Stimulated activated naive CD4-positive, alpha-beta T cell treated with Interleukin-2 at 50 U/mL for 16 hours (primary cell): Measurements from ENCODE around the gene HNRNPA2B1.
"Not testable (repeated sequence)": the region's sequence is repeated elsewhere in the genome, so short reads cannot be mapped to it uniquely, and the experiment has no call there.

ENCODE experiments used
- DNase-seq: peaks from one replicate; lab custom pipeline; 2025; lab: John Stamatoyannopoulos, UW

HNRNPA2B1 gene

GRCh38 chr7:26165950-26166683, 34.4 kb downstream of the HNRNPA2B1 start:
- no peak for DNase-seq

- DNase-seq: not testable (repeated sequence)
Measured at GRCh38 chr7:26163804-26164203, 36.7 kb downstream of the HNRNPA2B1 start.

GRCh38 chr7:26162431-26162830, 38.1 kb downstream of the HNRNPA2B1 start:
- no peak for DNase-seq

- DNase-seq: no peak
Measured at GRCh38 chr7:26160896-26161295, 39.6 kb downstream of the HNRNPA2B1 start.

GRCh38 chr7:26159243-26159642, 41.3 kb downstream of the HNRNPA2B1 start:
- no peak for DNase-seq

- DNase-seq: no peak
Measured at GRCh38 chr7:26157520-26158105, 42.9 kb downstream of the HNRNPA2B1 start.

GRCh38 chr7:26156451-26157420, 43.8 kb downstream of the HNRNPA2B1 start:
- peak; percentile 60 for DNase-seq

GRCh38 chr7:26155531-26156375, 44.8 kb downstream of the HNRNPA2B1 start:
- no peak for DNase-seq

GRCh38 chr7:26153823-26154783, 46.4 kb downstream of the HNRNPA2B1 start:
- peak; percentile 44 for DNase-seq

- DNase-seq: peak; percentile 32
Measured at GRCh38 chr7:26153241-26153822, 47.2 kb downstream of the HNRNPA2B1 start.

GRCh38 chr7:26152782-26153240, 47.7 kb downstream of the HNRNPA2B1 start:
- DNase-seq: peak; percentile 15

- DNase-seq: peak; percentile 77
Measured at GRCh38 chr7:26151953-26152781, 48.4 kb downstream of the HNRNPA2B1 start, which contains the start of gene NFE2L3. NFE2L3 (plus strand) TSS chr7:26152198; CDS start chr7:26152499, 301 bp downstream.

- DNase-seq: no peak
Measured at GRCh38 chr7:26151650-26151952, 48.9 kb downstream of the HNRNPA2B1 start.

GRCh38 chr7:26151096-26151495, 49.5 kb downstream of the HNRNPA2B1 start:
- DNase-seq: no peak

GRCh38 chr7:26149391-26149977, 51.1 kb downstream of the HNRNPA2B1 start:
- DNase-seq: no peak

GRCh38 chr7:26148307-26148700, 52.2 kb downstream of the HNRNPA2B1 start:
- DNase-seq: not testable (repeated sequence)

GRCh38 chr7:26147646-26148306, 52.8 kb downstream of the HNRNPA2B1 start:
- DNase-seq: not testable (repeated sequence)

GRCh38 chr7:26147030-26147429, 53.5 kb downstream of the HNRNPA2B1 start:
- no peak for DNase-seq
